CD14-positive monocyte (primary cell): ENCODE data around the gene UNC13C. TPM values are rescaled to one million over a fixed set of nuclear protein-coding genes. Genes with fewer than 3 reads are reported as not detected.

Source experiments
- DNase-seq, 3 donors: peaks; one replicate each; pipeline ENCODE4 v3.0.0-alpha.2; 2011 to 2022
- H2AFZ ChIP-seq: 2 replicates; pipeline ENCODE4 v1.6.0; 2012; ENCODE audit warnings: mild to moderate bottlenecking, low read depth, low read length, inconsistent platforms; ENCODE audit not compliant: insufficient read depth, poor library complexity, severe bottlenecking
- H3K27ac ChIP-seq, 2 donors: 1 replicate in 1 of 2; 2 replicates in 1 of 2; pipeline ENCODE4 v1.5.1; 2012 to 2013; ENCODE audit warnings: low read length in 2 of 2, control low read depth in 1 of 2, inconsistent platforms in 1 of 2, low read depth in 1 of 2, mild to moderate bottlenecking in 1 of 2
- H3K27me3 ChIP-seq, 2 donors: one replicate each; pipeline versions ENCODE4 v1.6.0 to v1.6.1; 2011 to 2013; ENCODE audit warnings: low read length in 2 of 2; ENCODE audit not compliant: control insufficient read depth in 2 of 2, insufficient read depth in 2 of 2
- H3K36me3 ChIP-seq, 2 donors: replicated peaks in 1 of 2; 1 replicate in 1 of 2; 2 replicates in 1 of 2; pipeline versions ENCODE4 v1.5.1 to v1.6.1; 2012 to 2013; ENCODE audit warnings: low read length in 2 of 2, control low read depth in 1 of 2, inconsistent platforms in 1 of 2, mild to moderate bottlenecking in 1 of 2; ENCODE audit not compliant: insufficient read depth in 2 of 2, control insufficient read depth in 1 of 2
- H3K4me1 ChIP-seq, 2 donors: 1 replicate in 1 of 2; 2 replicates in 1 of 2; pipeline versions ENCODE4 v1.5.1 to v1.6.1; 2012 to 2013; ENCODE audit warnings: low read length in 2 of 2, control low read depth in 1 of 2, inconsistent platforms in 1 of 2, mild to moderate bottlenecking in 1 of 2, moderate library complexity in 1 of 2; ENCODE audit not compliant: insufficient read depth in 2 of 2, control insufficient read depth in 1 of 2
- H3K4me2 ChIP-seq: replicated peaks from 2 replicates; pipeline ENCODE3; 2012; ENCODE audit warnings: low read length, moderate library complexity, mild to moderate bottlenecking; ENCODE audit not compliant: poor library complexity, severe bottlenecking; ENCODE audit errors: extremely low read depth
- H3K4me3 ChIP-seq, 3 experiments: fragments of 200-600 bp in 1 of 3; sonication (generic) in 1 of 3; replicated peaks in 1 of 3; 1 replicate in 2 of 3; 2 replicates in 1 of 3; pipeline ENCODE4 v1.5.1; 2011 to 2013; ENCODE audit warnings: low read length in 3 of 3, mild to moderate bottlenecking in 3 of 3, control low read depth in 2 of 3, low read depth in 2 of 3, inconsistent platforms in 1 of 3, moderate library complexity in 1 of 3
- H3K79me2 ChIP-seq: 2 replicates; pipeline ENCODE4 v1.6.0; 2012; ENCODE audit warnings: mild to moderate bottlenecking, control low read depth, inconsistent platforms, low read length, moderate library complexity; ENCODE audit not compliant: insufficient read depth
- H3K9ac ChIP-seq: 2 replicates; pipeline ENCODE4 v1.6.0; 2017; ENCODE audit warnings: low read length, mild to moderate bottlenecking; ENCODE audit not compliant: insufficient read depth, poor library complexity, severe bottlenecking
- H3K9me3 ChIP-seq, 2 donors: replicated peaks in 1 of 2; 1 replicate in 1 of 2; 2 replicates in 1 of 2; pipeline versions ENCODE4 v1.5.1 to v1.6.1; 2012 to 2013; ENCODE audit warnings: low read length in 2 of 2, control low read depth in 1 of 2; ENCODE audit not compliant: control insufficient read depth in 1 of 2, insufficient read depth in 1 of 2
- H4K20me1 ChIP-seq: 2 replicates; pipeline ENCODE4 v1.6.0; 2012; ENCODE audit warnings: mild to moderate bottlenecking, low read length, control low read depth, moderate library complexity; ENCODE audit not compliant: insufficient read depth
- H3K27ac Mint-ChIP-seq, 7 donors: one replicate each; pipeline ENCODE4 v1.8.0; 2020; ENCODE audit warnings: mild to moderate bottlenecking in 7 of 7, mixed read lengths in 7 of 7, moderate library complexity in 6 of 7, inconsistent platforms in 2 of 7
- H3K27me3 Mint-ChIP-seq, 3 donors: one replicate each; pipeline ENCODE4 v1.8.0; 2021 to 2022; ENCODE audit warnings: low read depth in 3 of 3, mild to moderate bottlenecking in 3 of 3, mixed read lengths in 3 of 3, moderate library complexity in 3 of 3, inconsistent platforms in 1 of 3
- H3K36me3 Mint-ChIP-seq, 2 donors: one replicate each; pipeline ENCODE4 v1.8.0; 2020; ENCODE audit warnings: mixed read lengths in 2 of 2, inconsistent platforms in 1 of 2, mild to moderate bottlenecking in 1 of 2
- H3K4me1 Mint-ChIP-seq: one replicate; pipeline ENCODE4 v1.8.0; 2020; ENCODE audit warnings: mild to moderate bottlenecking, mixed read lengths
- H3K4me3 Mint-ChIP-seq, 2 donors: one replicate each; pipeline ENCODE4 v1.8.0; 2020; ENCODE audit warnings: mild to moderate bottlenecking in 2 of 2, mixed read lengths in 2 of 2, moderate library complexity in 1 of 2
- H3K9me3 Mint-ChIP-seq, 7 donors: one replicate each; pipeline ENCODE4 v1.8.0; 2020 to 2022; ENCODE audit warnings: mixed read lengths in 7 of 7, mild to moderate bottlenecking in 6 of 7, moderate library complexity in 6 of 7, inconsistent platforms in 2 of 7
- CTCF ChIP-seq: fragments of 200-600 bp; IDR thresholded peaks from one replicate; pipeline ENCODE4 v1.8.0; 2022; ENCODE audit warnings: antibody characterized with exemption, mild to moderate bottlenecking
- WGBS: methylation state at CpG from one replicate; pipeline ENCODE4 v1.1.5; 2013; ENCODE audit warnings: missing lambda C conversion rate; ENCODE audit not compliant: insufficient coverage; 5-methylcytosine and 5-hydroxymethylcytosine counted together
- intact Hi-C, 2 donors: fragments of 100-400 bp; cut with micrococcal nuclease; formaldehyde crosslinking; loops; one replicate each; pipeline versions ENCODE4 v1.15.0 to v1.15.1; 2023
- polyA plus RNA-seq, 3 donors: library from polyadenylated mRNA; depleted of rRNA in 1 of 3; unstranded in 2 of 3; stranded (reverse) in 1 of 3; fragments of 300-500 nt in 2 of 3; fragments of >200 nt in 1 of 3; fragmentation: Illumina TruSeq in 2 of 3; gene quantifications; 1 replicate in 2 of 3; 2 replicates in 1 of 3; pipeline ENCODE4 v1.2.3, GENCODE V29; 2012 to 2021

UNC13C gene
- polyA plus RNA-seq, 3 donors: not detected

- H3K36me3 Mint-ChIP-seq: no peaks in the 10 kb centered on the region
- Histone ChIP-seq H2AFZ (no peak overlapping the region), H3K79me2 (no peaks in the 10 kb centered on the region), H3K27me3 (peaks cover 2 to 15% of the 10 kb centered on the region in 2 donors), H3K4me3 (no peak overlapping the region), H3K36me3 (no peaks in the 10 kb centered on the region), H3K4me2 (no peak overlapping the region), H3K27ac (no peak overlapping the region), H3K9me3 (no peaks in the 10 kb centered on the region), H3K9ac (no peak overlapping the region), H4K20me1 (no peaks in the 10 kb centered on the region), H3K4me1 (no peaks in the 10 kb centered on the region)
- no peak overlapping the region for H3K4me3 Mint-ChIP-seq
- WGBS: no CpG with 5 or more reads among the region's 4 CpGs
- peaks cover 0 to 2% (median 0%) of the 10 kb centered on the region in 7 donors for H3K9me3 Mint-ChIP-seq
- intact Hi-C loops: no loop called here
- TF ChIP-seq CTCF: no peak
- no peak overlapping the region for H3K27ac Mint-ChIP-seq
- H3K27me3 Mint-ChIP-seq: peaks cover 4 to 20% (median 7%) of the 10 kb centered on the region in 3 donors
- no peak for DNase-seq
- no peaks in the 10 kb centered on the region for H3K4me1 Mint-ChIP-seq
These were observed 180.8 kb downstream of the UNC13C start for GRCh38 chr15:54159012-54159411.

- Histone ChIP-seq H3K9me3 (no peaks in the 10 kb centered on the region), H3K4me1 (no peaks in the 10 kb centered on the region), H3K4me2 (no peak overlapping the region), H3K79me2 (no peaks in the 10 kb centered on the region), H3K4me3 (no peak overlapping the region), H3K9ac (no peak overlapping the region), H2AFZ (no peak overlapping the region), H3K27me3 (no peaks in the 10 kb centered on the region), H3K36me3 (no peaks in the 10 kb centered on the region), H4K20me1 (no peaks in the 10 kb centered on the region), H3K27ac (no peak overlapping the region)
- Mint-ChIP-seq H3K36me3 (no peaks in the 10 kb centered on the region), H3K4me3 (no peak overlapping the region), H3K4me1 (no peaks in the 10 kb centered on the region), H3K9me3 (peaks cover 0 to 9% (median 0%) of the 10 kb centered on the region in 7 donors), H3K27me3 (peaks cover 0 to under 1% (median 0%) of the 10 kb centered on the region in 3 donors), H3K27ac (no peak overlapping the region)
- DNase-seq: no peak
- no CpG with 5 or more reads among the region's 1 CpG for WGBS
- TF ChIP-seq CTCF: no peak
- intact Hi-C loops: no loop called here
These were observed 209.1 kb downstream of the UNC13C start for GRCh38 chr15:54187325-54187724.
